ENCODE results near the gene NLGN1. TPM values are rescaled to one million over a fixed set of nuclear protein-coding genes. Genes with fewer than 3 reads are reported as not detected.

NLGN1 gene
- total RNA-seq, 2 donors from 2014 or later: 0.67 to 1.3 TPM

DNA sequence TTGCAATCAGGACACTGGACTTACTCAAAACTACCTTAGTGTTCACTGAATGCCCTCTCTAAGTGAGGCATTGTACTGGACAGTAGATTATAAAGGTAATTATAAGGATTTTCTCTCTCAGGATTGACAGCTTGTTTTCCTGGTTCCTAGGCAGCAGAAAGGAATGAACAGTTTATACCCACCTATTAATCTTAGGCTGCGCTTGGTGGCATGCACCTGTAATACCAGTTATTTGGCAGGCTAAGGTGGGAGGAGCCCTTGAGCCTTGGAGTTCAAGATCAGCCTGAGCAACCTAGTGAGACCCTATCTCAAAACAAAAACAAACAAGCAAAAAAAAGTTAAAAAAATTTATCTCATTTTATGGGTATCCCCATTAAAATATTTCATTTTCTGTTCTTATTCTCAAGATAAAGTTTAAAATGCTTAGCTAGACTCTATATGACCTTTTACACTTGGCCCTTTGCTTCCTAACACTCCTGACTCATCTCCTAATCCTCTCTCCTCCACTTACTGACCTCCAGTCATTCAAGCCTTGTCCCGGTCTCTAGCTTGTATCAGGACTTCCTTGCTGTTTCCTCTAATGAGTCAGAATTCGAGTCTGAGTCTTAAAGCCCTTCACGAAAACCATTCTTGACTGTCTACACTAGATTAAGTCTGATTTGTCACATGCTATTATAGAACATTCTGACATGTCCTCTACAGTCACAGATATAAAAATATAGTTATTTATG, 348.6 kb downstream of the NLGN1 start:
- no peak overlapping the region for H3K27ac ChIP-seq
- H3K9ac ChIP-seq (ENCODE audit: low read depth in 2 of 2, low read length in 2 of 2): no peak overlapping the region
- TF ChIP-seq, protein P1, sequence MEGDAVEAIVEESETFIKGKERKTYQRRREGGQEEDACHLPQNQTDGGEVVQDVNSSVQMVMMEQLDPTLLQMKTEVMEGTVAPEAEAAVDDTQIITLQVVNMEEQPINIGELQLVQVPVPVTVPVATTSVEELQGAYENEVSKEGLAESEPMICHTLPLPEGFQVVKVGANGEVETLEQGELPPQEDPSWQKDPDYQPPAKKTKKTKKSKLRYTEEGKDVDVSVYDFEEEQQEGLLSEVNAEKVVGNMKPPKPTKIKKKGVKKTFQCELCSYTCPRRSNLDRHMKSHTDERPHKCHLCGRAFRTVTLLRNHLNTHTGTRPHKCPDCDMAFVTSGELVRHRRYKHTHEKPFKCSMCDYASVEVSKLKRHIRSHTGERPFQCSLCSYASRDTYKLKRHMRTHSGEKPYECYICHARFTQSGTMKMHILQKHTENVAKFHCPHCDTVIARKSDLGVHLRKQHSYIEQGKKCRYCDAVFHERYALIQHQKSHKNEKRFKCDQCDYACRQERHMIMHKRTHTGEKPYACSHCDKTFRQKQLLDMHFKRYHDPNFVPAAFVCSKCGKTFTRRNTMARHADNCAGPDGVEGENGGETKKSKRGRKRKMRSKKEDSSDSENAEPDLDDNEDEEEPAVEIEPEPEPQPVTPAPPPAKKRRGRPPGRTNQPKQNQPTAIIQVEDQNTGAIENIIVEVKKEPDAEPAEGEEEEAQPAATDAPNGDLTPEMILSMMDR (IDR thresholded peaks at IDR 0.05): no peak
- no peak overlapping the region for H3K4me3 ChIP-seq
- intact Hi-C loops (cut with DNase I): no loop called here
- no peaks in the 10 kb centered on the region for H3K27me3 ChIP-seq
- no peaks in the 10 kb centered on the region for H3K36me3 ChIP-seq
- DNase-seq: no peak
- no peaks in the 10 kb centered on the region for H3K9me3 ChIP-seq
- H3K4me1 ChIP-seq: no peaks in the 10 kb centered on the region

DNA sequence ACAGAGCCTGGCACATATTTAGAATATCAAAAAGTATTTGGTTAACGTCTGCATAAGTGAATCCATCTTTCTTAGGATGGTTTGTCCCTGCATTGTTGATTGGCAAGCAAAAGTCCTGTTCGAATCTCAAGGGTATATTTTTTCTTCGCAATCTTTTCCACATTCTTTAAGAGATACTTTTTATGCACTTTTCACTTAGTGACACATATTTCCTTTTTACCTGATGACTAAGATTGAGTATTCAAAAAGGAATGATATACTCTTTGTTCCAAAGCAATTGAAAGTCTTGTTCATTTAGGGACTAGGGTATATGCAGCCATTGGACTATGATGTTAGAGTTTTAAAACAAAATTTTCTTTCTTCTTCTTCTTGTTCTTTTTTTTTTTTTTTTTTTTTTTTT, 349.9 kb downstream of the NLGN1 start:
- DNase-seq: no peak
- intact Hi-C loops (cut with DNase I): no loop called here
- Histone ChIP-seq H3K27me3 (no peaks in the 10 kb centered on the region), H3K36me3 (no peaks in the 10 kb centered on the region), H3K4me3 (no peak overlapping the region), H3K27ac (no peak overlapping the region), H3K9ac (ENCODE audit: low read depth in 2 of 2, low read length in 2 of 2) (no peak overlapping the region), H3K9me3 (no peaks in the 10 kb centered on the region), H3K4me1 (no peaks in the 10 kb centered on the region)
- TF ChIP-seq, protein P1 (IDR thresholded peaks at IDR 0.05): no peak

DNA sequence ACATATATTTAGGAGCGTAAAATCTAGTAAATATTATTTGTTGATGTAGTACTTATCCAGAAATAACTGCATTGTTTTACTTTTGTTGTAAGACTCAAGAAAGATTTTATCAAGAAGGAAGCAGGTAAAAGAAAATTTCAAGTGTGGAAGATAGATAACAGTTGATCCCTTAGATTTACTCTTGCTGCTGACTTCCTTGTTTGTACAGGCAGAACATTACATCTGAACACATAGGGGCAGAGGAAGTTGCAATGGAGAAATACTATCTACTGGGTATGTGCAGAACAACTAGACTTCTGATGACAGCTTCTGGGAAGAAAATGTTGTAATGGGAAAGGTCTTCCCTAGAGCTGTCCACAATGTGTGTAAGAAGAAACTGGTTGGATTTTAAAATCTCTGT, 350.6 kb downstream of the NLGN1 start:
- no peak overlapping the region for H3K4me3 ChIP-seq
- DNase-seq: no peak
- TF ChIP-seq, protein P1 (IDR thresholded peaks at IDR 0.05): no peak
- no peak overlapping the region for H3K27ac ChIP-seq
- H3K27me3 ChIP-seq: no peaks in the 10 kb centered on the region
- no peak overlapping the region for H3K9ac ChIP-seq (ENCODE audit: low read depth in 2 of 2, low read length in 2 of 2)
- no peaks in the 10 kb centered on the region for H3K36me3 ChIP-seq
- intact Hi-C loops (cut with DNase I): no loop called here
- H3K4me1 ChIP-seq: no peaks in the 10 kb centered on the region
- H3K9me3 ChIP-seq: no peaks in the 10 kb centered on the region

DNA sequence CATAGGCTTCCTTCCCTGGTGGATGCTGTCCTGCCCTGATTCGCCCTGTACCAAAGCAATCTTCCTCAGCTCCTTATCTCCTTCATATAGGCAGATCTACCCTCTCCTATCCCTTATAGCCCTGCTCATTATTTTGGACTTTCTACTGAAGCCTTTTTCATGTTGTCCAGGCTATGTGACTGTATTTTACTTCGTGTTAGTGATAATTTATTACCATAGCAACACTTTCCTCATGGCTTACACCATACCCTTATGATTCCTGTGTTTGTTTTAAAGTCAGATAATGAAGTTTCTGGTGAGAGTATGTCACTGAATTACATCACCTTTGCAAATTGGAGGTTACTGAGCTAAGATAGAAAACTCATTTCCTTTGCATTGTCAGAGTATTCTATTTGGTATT, 352.6 kb downstream of the NLGN1 start:
- no peak overlapping the region for H3K27ac ChIP-seq
- no peak overlapping the region for H3K4me3 ChIP-seq
- TF ChIP-seq, protein P1 (IDR thresholded peaks at IDR 0.05): no peak
- no peaks in the 10 kb centered on the region for H3K27me3 ChIP-seq
- no peaks in the 10 kb centered on the region for H3K4me1 ChIP-seq
- H3K36me3 ChIP-seq: no peaks in the 10 kb centered on the region
- DNase-seq: no peak
- no peaks in the 10 kb centered on the region for H3K9me3 ChIP-seq
- H3K9ac ChIP-seq (ENCODE audit: low read depth in 2 of 2, low read length in 2 of 2): no peak overlapping the region
- intact Hi-C loops (cut with DNase I): no loop called here

DNA sequence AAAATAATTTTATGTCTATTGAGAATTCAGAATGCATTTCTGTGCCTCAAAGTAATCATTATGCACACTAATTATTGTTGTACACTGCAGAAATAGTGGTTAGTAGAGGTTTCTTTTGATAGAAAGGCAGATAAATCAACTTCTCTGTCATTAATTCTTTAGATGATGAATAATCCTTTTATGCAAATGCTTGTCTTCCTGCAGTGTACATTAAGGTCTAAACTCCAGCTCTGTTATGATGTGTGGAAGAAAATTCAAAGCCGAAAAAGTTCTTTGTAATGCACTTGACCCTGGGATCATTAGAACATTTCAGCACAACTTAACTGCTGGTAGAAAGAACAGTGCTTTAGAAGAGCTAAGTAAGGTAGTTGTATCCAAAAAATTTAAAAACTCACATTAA, 353.0 kb downstream of the NLGN1 start:
- TF ChIP-seq, protein P1 (IDR thresholded peaks at IDR 0.05): no peak

More for the DNA sequence above, 353.0 kb downstream of the NLGN1 start:
- H3K4me1 ChIP-seq: no peaks in the 10 kb centered on the region
- no peak overlapping the region for H3K27ac ChIP-seq
- intact Hi-C loops (cut with DNase I): no loop called here
- no peaks in the 10 kb centered on the region for H3K27me3 ChIP-seq
- DNase-seq: no peak
- H3K9me3 ChIP-seq: no peaks in the 10 kb centered on the region
- H3K36me3 ChIP-seq: no peaks in the 10 kb centered on the region
- no peak overlapping the region for H3K9ac ChIP-seq (ENCODE audit: low read depth in 2 of 2, low read length in 2 of 2)
- no peak overlapping the region for H3K4me3 ChIP-seq
